GM19467 (cell line): ENCODE data around the gene LRRC32.
A peak's percentile ranks its signal among the peaks of the same experiment; 100 is the strongest.
"Not testable (repeated sequence)": the region's sequence is repeated elsewhere in the genome, so short reads cannot be mapped to it uniquely, and the experiment has no call there.

Experiments used
- ATAC-seq: cut with Tn5 transposase; IDR thresholded peaks from one replicate; pipeline ENCODE4 v1.9.1; 2021; ENCODE audit warnings: mild to moderate bottlenecking, moderate library complexity; ENCODE audit not compliant: unreplicated experiment

LRRC32 gene

DNA sequence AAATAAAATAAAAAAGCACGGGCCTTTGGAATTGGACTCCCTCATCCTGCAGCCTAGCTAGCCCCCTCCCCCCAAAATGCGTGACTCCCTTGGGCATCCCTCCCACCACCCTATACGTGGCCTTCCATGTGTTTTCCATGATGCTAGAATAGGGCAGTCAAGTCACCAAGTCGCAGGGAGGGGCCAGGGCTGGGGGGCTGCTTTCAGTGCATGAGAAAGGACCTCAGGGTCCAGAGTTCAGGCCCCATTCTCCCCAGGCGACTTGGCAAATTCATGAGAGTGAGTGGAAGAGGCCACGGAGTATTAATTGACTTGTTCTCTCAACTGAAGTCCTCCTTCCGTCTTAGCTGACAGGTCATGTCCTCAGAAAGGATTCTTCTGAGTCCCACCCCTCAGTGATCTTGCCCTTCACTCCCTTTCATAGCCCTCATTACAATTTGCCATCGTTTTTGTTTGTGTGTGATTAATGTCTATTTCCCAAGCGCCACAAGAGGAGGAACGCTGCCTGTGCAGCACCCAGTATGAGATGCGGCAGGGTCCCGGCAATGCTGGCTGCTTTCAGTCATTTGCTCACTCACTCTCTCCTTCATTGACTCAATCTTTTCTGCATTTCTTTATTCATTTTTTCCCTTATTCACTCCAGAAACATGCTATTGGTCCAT, 17.4 kb downstream of the LRRC32 start:
- no peak for ATAC-seq

DNA sequence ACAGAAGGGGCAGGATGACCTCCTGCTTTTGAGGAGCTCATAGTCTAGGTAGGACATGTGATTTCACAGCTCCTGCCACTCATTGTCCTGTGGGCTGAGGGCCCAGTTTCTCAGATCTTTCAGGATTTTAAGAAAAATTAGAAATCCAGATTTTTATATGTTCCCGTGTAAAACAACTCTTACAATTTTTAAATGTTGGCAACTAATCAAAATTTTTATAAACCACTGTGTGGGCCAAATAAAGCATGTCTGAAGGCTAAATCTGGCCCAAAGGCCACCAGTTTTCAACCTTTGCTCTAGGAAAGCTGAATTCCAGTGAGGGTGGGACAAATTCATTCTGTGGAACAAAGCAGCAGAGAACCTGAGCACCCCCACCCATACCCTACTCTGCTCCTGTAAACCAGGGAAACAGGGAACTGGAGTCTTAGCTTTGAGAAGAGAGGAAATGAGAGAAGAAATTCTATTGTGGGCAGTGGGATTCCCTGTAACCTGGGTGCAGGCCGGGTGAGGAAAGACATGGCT, 20.6 kb downstream of the LRRC32 start:
- ATAC-seq, result no peak

DNA sequence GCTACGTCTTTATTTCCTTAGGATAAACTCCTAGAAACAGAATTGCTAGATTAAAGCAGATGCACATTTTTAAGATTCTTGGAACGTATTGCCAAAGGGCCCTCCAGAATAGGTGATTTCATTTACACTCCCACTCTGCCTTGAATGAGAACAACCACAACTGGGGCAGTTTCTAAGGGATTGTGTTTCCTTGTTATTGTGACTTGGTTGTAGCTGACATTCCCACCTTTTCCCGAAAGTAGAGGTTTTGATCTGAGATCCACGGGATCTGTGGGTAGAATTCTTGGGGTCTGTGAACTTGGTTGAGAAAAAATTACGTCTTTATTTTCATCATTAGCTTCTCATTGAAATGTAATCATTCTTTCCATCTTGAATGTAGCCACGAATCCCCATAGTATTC, 21.5 kb downstream of the LRRC32 start:
- ATAC-seq, result no peak

DNA sequence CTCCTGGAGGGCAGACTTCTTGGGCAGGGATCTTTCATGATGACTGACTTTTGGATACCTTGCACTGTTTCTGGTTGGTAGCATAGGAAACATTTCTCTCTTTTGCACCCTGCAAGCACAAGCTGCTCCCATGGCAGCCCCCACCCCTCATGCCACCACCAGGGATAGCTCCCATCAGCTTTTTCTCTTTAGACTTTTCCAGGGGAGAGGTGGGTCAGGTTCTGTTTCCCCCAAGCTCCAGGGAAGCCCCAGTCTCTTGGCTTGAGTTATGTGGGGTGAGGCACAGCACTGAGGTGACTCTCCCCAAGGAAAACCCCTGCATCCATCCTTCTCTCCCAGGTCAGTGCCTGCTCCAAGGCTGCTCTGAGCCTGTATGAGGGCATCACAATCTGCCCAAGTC, 22.5 kb downstream of the LRRC32 start:
- ATAC-seq, result no peak

DNA sequence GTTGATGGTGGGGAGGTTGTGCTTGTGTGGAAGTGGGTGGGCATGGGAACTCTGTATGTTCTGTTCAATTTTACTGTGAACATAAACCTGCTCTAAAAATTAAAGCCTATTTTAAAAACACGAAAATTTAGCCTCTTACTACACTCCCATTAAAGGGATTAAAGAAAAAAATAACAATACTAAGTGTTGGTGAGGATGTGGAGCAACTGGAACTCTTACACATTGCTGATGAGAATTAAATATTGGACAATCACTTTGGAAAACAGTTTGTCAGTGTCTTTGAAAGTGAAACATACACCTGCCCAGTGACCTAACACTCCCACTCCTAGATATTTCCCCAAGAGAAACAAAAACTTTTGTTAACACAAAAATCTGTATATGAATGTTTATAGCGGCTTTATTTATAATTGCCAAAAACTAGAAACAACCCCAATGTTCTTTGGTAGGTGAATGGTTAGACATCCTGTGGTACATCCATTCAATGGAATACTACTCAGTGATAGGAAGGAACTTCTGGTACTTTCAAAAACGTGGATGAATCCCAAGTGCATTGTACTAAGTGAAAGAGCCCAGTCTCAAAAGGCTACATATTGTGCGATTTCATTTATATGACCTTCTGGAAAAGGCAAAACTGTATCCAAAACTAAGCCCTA, 23.5 kb downstream of the LRRC32 start:
- no peak for ATAC-seq

DNA sequence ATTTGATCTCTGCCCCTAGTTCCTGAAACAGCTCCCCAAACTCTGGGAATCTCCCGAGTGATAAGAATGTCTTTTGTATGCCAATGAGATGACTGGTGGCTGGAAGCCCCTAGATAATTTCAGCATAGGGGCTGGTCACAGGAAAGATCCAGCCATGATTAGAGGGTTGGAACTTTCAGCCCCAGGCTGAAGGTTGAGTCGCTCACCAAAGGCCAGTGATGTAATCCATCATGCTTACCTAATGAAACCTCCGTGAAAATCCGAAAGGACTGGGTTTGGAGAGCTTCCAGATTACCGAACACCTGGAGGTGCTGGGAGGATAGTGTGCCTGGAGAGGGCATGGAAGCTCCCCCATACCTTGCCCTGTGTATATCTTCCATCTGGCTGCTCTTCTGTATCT, 26.0 kb downstream of the LRRC32 start:
- no peak for ATAC-seq

DNA sequence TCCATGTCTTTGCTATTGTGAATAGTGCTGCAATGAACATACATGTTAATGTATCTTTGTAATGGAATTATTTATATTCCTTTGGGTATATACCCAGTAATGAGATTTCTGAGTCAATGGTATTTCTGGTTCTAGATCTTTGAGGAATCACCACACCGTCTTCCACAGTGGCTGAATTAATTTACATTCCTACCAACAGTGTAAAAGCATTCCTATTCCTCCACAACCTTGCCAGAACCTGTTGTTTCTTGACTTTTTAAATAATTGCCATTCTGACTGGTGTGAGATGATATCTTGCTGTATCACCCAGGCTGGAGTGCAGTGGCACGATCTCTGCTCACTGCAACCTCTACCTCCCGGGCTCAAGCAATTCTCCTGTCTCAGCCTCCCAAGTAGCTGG, 26.8 kb downstream of the LRRC32 start:
- ATAC-seq, result not testable (repeated sequence)

DNA sequence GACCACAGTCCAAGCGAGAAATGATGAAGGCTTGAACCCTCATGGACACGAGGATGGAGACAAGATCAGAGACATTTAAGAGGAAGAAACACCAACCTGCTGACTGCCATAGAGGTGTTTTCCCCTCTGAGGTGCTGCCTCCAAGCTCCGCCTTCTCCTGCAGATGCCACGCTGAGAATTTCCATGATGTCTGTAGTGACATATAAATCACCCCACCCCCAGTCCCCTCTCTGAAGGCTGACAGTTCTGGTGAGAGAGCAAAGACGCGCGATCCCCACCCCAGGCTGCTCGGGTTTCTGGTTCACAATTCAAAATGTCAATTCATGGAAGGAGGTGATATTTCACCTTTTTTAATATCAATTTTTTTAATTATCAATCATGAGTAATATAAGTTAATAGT, 28.2 kb downstream of the LRRC32 start:
- ATAC-seq, result no peak

DNA sequence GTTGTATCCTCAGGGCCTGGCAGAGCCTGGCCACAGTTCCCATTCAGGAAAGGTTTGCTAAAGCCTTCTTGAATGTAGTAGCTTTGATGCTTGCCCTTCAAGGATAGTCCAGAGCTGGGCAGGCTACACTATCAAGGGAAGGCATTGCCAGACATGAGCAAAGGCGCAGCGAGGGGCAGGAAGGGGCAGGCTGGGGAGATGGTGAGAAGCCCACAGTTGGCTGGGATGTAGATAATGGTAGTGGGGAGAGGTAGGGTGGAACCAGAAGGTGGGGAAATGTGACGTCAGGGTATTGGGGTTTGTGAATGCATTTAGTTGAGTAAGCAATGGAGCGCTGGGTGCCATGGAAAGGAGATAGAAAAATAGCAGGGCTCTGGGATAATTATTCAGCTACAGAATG, 28.6 kb downstream of the LRRC32 start:
- ATAC-seq, result no peak

DNA sequence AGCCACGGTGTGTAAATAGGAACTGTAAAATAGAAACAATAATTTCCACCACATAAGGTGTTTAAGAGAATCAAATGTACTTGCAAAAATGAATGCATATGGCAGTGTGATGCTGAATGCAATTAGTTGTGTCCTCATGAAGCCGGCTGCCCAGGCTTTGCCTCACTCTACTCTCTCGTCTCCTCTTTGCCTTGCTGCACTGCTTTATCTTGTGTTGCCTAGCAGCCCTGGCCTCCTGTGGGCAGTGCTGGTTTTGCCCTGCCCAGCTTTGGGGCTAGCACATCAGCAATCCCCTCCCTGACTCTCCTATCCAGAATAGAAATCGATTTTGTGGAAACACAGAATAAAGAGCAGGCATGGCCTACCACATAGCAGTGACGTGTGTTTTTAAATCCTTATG, 30.0 kb downstream of the LRRC32 start:
- ATAC-seq, result no peak

DNA sequence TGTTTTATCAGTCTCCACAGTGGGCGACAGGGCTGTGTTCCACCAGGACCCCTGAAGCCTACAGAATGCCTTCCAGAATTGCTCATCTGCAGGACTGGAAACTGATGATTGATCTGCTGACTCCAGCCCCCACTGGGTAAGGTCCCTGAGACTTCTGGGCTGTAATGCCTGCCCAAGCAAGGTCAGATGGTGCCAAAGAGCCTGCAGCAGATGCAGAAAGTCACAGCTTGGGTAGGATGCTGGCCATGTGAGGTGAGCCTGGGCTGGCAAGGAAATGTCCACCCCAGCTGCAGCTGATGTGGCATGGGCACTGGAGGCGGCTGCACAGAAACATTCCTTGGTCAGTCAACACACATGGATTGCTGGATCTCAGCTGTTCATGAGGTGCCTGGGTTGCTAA, 30.9 kb downstream of the LRRC32 start:
- no peak for ATAC-seq

DNA sequence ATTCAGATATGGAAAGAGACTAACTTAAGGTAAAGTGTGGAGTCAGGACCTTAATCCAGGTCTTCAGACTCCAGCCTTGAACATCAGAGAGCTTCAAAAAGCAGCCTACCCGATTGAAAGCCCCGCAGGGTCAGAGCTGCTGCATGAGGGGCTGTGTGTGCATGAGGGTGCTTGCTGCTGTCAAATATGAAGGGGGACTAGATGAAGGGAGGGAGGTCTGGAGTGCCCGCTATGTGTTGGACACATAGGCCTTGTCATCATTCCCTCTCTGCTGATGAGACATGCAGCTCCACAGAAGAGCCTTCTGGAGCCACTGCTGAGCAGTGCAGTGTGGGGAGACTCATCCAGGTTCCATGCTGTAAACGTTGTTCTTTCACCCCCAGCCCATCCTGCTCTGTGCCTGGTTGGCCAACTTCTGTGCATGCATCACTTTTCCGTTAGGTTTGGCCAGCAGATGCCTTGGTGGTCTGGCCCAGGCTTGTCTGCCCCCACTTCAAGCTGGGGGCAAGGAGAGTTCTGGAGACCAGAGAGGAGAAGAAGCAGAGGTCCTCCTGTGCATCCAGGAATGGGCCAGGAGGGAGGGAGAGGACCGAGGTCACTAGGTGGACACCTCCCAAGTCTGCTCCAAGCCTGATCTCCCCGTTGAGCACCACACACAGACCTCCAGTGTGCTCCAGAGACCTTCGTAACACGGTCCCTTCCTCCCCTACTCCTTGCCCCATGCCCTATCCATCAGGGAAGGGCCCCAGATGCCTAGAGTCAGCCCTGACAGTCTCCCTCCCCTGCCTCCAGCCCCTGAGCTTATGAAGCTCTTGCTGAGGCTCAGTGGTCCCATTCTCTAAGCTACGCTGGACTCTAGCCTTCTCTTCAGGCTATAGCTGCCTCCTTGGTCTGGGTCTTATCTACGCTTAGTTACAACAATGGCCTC, 32.0 kb downstream of the LRRC32 start:
- no peak for ATAC-seq

DNA sequence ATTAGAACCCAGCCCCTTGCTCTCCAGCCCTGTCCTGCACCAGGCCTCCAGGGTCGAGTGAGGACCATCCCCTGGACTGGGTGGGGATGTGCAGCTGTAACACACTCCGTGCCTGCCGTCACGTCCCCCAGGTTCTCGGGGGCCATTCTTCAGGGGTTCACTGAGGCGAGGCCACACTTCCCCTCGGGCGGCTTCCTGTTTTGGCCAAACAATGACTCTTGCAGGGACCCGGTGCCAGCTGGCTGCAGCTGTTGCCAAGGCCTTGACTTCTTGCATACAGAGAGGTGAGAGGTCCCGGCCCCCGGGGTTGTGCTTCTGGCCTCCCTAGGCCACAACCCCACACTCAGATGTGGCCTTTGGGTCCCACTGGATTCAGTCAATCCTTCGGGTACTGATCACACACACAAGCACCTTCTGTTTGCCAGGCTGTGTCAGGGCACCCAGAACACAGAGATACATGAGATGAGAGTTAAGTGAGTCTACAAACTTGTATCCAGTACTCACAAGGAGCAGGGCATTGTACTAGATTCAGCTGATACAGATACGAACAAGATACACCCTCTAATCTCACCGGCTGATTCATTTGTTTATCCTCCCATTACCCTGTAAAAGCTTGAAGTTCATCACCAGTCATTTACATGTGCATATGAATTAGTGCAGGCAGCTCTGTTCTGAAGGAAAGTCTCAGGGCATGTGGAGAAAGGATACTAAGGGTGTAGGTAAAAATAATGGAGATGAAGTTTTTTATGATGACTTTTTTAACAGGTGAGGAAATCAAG, 32.9 kb downstream of the LRRC32 start:
- peak; percentile 88 for ATAC-seq

DNA sequence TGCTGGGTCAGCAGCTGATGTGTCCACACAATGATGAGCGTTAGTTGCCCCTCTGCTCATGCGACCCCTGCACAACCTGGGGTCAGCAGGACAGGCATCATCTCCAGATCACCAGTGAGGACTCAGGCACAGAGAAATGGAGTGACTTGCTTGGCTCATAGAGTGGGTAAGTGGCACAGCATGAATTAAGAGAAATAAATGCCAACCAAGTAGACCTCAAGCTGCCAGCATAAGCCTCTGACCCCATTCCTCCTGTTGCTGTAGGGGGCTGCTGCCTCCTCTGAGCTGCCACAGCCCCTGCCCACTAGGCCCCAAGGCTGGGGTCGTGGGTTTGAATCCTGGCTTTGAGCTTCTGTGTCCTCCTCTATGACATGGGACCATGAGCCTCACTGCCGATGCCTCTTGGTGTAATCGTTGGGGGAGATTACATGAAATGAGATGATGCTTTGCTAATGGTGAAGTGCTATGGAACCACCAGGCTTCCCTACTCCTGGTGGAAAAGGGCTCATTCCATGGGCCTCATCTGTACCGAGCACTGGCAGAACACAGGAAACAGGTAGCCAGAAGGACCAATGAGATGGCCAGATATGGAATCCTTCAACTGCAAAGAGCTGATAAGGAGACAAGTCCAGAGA, 33.6 kb downstream of the LRRC32 start:
- ATAC-seq, result no peak

DNA sequence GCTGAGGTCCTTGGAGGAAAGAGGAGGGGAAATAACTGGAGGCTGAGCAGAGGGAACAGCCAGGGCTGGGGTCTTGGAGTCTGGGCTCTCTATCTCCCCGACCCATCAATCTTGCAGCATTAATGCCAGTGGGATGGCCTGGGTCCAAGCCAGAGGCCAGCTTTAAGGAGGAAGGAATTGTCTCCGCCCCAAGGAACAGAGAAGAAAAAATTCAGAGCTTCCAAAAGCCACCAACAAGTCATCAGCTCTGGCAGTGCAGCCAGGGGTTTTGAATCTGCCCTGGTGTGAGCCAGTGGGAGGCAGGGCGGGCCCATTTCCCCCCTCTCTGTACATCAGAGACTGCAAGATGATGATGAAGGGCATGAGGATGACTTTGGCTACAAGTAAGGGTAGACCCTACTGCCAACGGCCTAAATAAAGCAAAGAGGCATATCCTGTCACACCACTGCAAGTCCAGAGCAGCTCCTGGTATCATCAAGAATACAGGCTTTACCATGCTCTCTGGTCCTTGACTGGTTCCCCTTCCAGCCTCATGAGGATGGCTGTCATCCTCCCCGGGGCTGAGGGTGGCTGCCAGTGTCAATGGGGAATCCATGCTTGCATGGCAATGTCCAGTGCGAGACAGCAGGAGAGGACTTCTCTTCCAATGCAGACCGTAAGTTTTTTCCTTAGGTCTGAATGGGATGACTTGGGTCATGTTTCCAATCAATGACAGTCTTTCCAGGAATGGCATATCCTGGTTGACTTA, 34.4 kb downstream of the LRRC32 start:
- no peak for ATAC-seq

DNA sequence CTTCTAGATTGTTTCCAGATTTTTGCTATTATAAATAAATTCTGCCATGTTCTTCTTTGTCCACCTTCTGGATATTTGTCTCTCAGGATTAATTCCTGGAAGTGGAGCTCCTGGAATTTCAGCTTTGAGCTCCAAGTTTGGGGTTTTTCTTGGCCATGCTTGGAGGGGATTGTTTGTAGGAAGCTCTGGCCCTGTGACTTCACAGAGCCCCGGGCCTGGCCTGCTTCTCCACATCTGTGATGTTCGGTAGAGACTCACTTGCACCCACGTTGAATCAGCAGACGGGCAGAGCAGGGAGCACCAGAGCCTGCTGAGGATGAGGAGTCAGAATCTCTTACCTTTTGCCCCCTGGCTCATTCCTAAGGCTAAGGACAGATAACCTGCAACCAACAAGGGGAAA, 35.7 kb downstream of the LRRC32 start:
- no peak for ATAC-seq

DNA sequence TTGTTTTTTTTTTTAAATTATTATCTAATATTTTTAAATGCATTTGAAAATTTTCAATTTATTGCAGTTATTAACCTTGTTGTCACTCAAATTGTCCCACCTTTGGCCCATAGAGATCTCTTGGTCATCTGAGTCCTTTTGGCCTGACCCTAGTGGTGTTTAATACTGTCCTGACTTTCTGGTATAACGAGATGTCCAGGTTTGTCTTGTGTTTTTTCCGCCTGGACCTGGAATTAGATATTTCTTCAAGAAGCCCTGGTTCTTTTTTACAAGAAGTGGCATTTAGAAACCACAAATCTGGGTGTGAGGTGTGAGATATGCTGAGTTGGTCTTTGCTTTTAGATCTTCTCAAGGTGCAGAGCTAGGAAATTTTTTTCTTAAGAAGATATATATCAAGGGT, 38.1 kb downstream of the LRRC32 start:
- ATAC-seq, result no peak

DNA sequence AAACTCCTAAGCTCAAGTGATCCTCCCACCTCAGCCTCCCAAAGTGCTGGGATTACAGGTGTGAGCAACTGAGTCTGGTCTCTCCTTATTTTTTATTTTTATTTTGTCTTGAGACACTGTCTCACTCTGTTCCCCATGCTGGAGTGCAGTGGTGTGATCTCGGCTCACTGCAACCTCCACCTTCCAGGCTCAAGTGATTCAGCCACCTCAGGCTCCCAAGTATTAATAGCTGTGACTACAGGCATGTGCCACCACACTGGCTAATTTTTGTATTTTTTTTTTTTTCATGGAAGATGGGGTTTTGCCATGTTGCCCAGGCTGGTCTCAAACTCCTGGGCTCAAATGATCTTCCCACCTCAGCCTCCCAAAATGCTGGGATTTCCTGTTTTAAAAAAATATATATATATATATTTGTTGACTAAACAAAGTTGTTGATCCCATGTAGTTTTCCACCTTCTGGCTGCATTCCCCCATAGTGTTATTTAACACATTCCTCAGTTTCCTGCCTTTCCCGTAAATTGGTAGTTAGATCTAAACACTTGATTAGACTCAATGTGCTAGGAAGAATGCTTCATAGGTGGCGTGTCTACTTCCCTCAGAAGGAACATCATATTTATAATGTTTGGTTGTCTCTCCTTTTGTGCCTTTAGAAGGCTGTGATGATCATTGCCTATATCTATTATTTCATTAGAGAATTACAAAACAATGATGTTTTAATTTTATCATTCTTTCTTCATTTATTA, 38.8 kb downstream of the LRRC32 start:
- ATAC-seq, result no peak
